HG02938 (cell line): ENCODE data around the gene ARL2BP.
"Not testable (repeated sequence)": the region's sequence is repeated elsewhere in the genome, so short reads cannot be mapped to it uniquely, and the experiment has no call there.

ENCODE experiments used
- ATAC-seq: cut with Tn5 transposase; IDR thresholded peaks from one replicate; pipeline ENCODE4 v1.9.1; 2021; ENCODE audit warnings: mild to moderate bottlenecking, moderate library complexity; ENCODE audit not compliant: unreplicated experiment

Gene ARL2BP

DNA sequence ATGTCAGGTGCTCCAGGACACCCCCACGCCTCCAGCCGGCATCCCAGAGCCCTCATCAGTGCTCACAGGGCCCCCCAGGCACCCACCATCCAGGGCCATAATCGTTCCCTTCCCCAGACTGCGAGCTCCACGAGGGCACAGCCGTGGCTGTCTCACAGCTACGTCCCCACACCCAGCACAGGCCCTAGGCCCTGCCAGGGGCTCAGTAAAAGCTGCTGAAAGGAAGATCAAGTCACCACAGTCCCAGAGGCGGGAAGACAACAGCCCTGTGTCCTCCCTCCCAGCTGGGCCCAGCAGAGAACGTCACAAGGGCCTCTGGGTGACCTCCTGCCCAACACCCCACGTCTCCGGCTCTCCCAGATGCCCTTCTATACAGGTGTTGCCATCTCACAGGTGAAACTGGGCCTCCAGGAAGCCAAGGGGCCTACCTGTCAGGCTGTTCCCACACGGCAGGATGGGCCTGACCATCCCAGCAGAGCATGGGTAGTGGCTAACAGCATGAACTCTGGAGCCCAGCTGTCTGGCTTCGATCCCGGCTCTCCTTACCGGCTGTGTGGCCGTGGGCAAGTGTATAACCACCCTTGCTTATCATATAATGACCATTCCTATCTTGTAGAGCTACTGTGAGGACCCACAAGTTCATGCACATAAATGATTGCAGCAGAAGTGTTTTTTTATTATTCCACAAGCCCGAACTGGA lies 17.9 kb downstream of the ARL2BP start:
- ATAC-seq: no peak

DNA sequence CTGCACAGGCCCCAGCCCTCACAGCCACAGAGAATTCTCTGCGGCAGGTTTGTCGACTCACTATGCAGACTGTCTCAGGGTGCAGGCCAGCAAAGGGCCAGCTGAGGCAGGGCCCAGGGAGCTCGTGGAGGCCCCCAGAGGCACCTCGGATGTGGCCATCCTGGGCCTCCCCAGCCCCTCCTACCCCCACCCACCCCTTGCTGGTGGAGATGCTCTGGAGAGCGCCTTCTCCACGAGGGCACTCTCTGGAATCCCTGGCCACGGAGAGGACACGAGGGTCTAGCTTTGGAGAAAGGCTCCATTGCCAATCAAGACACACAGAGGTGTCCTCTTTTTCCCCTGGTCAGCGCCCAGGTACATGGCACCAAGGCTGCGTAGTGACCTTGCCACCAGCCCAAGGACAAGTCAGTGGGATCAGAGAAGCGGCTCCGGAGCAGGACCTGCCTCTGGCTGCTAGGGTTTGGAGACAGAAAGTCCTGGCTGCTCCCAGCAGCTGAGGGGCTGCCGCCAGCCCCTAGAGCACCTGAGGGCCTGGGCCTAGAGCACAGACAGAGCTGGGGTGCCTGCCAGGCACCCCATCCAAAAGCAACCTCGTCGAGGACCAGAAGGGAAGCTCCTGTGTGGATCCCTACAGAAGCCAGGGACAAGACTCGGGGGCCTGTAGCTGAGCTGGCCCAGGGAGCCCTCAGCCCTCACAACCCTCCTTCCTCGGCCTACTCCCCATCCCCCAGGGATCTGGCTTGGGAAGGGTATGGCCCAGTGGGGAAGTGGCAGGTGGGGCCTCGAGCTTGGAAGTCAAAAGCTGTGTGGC lies 18.7 kb downstream of the ARL2BP start:
- no peak for ATAC-seq

DNA sequence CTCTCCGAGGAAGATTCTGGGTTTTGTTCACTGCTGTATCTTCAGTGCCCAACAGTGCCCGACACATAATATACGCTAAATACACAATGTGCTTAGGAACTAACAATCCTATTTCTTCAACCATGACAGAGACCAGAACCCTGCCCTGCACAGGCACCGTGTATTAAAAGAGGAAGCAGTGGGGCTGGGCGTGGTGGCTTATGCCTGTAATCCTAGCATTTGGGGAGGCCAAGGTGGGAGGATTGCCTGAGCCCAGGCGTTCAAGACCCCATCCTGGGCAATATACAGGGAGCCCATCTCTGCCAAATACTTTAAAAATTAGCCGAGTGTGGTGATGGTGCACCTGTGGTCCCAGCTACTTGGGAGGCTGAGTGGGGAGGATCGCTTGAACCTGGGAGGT lies 19.3 kb downstream of the ARL2BP start:
- no peak for ATAC-seq

DNA sequence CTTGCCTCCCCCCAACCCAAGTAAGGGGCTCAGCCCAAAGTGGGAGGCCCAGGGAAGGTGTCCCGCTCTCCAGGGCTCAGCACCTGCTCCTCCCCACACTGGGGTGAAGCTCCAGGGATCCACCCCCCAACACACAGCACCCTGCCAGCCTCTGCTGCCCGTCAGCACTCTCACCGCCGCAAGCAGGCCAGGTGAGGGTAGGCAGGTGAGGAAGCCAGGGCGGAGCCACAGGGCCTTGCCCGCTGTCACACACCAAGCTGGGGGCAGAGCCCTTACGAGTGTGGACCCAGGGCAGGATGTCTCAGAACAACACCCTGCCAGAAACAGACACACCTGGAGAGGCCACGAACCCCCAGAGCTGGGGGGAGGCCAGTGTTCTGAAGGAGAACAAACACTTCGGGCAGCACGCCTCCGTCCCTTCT lies 19.9 kb downstream of the ARL2BP start:
- ATAC-seq: no peak

DNA sequence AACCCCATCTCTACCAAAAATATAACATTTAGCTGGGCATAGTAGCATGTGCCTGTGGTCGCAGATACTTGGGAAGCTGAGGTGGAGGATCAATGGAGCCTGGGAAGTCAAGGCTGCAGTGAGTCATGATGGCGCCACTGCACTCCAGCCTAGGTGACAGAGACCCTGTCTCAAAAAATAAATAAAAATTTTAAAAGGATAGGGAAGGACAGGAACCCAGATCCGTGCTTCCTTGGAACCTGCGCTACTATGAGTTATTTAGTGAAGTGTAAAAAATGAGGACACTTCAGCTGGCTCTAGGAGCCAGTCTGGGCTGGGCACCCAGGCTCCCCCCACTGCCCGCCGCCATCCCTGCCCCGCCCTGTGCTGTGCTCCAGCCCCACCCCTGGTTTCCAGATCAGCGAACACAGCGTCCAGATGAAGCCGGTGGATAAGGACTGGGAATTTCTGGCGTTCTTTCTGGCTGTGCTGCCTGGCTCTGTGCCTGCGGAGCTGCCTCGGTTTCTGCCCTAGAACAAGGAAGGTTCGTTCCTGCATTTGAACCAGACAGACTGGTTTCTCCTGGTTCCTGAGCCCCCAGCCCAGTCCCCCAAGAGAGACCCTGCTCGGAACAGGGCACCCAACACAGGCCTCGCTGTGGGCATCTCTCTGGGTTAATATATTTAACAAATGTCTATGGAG lies 20.9 kb downstream of the ARL2BP start:
- no peak for ATAC-seq

DNA sequence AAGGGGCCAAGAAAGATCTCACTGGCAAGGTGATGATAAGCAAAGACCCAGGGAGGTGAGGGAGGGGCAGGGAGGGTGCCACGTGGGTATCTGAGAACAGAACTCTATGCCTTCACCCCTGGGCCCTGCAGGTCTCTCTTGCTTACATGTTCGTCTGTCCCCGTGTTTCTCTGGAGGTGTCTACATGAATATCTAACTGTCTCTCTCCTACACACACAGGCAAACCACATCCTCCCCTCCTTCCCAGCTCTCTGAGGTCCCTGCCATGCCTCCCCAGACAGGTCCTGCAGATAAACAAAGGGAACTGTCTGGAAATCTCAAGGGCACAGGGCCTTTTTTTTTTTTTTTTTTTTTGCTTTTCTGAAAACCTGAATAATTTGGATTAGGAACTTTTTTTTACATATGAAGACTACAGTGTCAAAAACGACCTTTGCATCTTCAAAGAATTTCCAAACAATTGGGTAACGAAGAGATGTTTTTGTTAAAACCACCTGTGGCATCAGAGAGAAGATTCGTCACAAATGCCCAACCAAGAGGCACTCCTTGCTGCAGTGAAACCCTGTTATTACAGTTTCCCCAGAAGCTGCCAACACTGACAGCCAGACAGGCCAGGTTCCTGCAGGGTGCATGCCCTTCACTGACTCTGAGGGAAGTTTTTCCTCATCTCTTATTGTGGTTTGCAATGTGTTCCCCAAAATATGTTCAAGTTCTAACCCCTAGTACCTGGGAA lies 21.6 kb downstream of the ARL2BP start:
- no peak for ATAC-seq

GRCh38 chr16:57267343-57267742 lies 22.3 kb downstream of the ARL2BP start:
- ATAC-seq: not testable (repeated sequence)

DNA sequence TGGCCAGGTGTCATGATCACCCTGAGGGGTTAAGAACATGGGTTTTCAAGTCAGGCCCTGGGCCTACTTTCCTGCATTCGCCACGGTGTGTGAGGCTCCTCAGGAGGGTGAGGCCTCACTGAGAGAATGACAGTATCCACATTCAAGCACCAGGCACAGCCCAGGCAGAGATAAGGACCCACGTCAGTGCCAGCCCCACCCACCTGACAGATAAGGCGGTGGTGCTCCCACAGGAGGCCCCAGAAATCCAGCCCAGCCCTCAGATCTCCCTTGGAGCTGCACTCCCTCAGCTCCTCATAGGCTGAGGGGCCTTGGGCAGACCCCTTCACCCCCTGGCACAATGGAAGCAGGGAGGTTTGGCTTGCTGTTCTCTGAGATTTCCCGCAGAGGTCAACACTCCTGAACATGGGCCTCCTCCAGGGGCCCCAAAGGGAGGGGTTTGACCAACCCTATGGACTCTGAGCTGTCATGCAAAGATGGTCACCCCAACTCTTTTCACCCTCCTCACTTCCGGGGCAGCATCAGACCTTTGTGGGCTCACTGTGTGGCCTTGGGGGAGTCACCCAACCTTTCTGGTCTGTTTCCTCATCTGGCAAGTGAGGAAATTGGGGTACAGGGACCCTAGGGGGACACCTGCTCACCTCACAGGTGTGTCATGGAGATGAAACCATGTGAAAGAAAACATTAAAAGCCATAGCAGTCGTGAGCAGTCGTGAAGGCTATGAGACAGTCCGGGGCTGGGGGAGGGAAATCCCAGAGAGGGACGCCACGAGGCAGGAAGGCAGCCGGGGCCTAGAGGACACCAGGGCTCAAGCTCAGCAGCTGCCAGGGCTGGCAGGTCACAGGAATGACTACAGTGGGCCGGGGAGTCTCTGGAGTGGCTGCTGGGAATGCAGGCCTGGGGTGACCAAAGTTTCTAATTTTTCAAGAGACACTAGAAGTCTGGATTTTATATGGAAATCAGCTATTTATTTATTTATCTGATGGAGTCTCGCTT lies 24.0 kb downstream of the ARL2BP start:
- no peak for ATAC-seq

DNA sequence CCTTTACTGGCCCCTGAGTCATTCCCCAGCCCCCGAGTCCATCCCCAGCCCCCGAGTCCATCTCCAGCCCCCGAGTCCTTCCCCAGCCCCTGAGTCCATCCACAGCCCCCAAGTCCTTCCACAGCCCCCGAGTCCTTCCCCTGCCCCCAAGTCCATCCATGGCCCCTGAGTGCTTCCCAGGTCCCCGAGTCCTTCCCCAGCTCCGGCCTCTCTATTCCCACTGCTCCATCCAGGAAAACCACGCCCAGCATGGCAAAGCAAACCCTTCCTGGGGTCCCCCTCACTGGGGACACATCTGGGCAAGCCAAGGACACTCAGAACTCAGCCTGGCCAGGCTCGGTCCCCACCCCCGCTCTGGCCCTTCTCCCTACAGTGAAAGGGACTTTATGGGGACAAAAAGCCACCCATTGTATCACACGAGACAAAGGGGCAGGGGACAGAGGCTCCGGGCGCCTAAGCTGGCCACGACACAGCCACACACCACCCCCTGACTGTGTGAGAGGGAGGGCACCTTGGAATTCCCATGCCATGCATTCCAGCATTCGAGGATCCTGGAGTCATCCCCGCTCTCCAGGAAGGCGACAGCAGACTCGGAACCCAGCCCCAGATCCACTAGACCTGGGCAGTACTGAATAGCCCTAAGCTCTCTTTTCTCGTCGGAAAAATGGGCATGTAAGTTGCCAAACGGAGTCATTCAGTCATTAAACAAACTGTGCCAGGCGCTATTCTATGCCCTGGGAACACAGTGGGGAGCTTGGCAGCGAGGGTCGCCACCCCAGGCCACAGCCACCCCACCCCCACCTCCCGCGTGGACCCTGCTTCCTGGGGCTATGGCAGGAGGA lies 25.4 kb downstream of the ARL2BP start:
- ATAC-seq: no peak

DNA sequence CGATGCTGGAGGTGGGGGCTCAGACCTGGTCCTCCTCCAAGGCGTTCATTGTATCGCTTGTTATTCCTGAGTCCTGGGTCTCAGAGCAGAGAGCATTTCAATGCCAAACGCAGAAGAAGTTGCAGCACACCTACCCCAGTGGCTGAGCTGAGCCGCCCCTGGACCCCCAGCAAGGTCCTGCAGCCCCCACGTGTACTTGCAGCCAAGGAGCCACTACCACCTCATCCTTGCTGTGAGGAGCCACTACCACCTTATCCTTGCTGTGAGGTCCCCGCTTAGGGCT lies 25.9 kb downstream of the ARL2BP start:
- ATAC-seq: no peak

- no peak for ATAC-seq
Observed at GRCh38 chr16:57271867-57272495, 26.9 kb downstream of the ARL2BP start.

DNA sequence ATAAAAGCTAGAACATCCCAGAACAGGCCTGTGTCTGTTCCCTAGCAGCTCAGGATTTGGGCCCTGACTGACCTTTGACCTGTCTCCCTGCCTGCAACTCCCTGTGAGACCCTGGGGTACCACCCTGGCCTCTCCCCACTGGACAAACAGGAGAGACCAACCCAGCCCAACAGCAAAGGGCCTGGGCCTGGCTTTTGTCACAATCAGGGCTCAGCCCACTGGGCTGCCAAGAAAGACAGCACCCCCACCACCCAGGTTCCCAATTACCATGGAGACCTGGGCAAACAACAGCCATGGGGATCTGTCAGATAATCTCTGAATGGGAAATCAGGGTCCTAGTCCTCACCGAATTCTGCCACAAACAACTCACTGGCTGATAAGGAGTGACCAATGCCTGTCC lies 28.3 kb downstream of the ARL2BP start:
- ATAC-seq: no peak

GRCh38 chr16:57273826-57274225 lies 28.8 kb downstream of the ARL2BP start:
- no peak for ATAC-seq

DNA sequence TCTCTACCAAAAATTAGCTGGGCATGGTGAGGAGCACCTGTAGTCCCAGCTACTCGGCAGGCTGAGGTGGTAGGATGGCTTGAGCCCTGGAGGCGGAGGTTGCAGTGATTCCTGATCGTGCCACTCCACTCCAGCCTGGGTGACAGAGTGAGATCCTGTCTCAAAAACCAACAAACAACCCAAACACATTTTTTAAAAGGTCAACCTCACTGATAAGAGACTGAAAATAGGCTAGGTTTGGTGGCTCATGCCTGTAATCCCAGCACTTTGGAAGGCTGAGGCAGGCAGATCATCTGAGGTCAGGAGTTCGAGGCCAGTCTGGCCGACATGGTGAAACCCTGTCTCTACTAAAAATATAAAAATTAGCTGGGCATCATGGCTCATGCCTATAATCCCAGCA lies 30.9 kb downstream of the ARL2BP start:
- not testable (repeated sequence) for ATAC-seq

DNA sequence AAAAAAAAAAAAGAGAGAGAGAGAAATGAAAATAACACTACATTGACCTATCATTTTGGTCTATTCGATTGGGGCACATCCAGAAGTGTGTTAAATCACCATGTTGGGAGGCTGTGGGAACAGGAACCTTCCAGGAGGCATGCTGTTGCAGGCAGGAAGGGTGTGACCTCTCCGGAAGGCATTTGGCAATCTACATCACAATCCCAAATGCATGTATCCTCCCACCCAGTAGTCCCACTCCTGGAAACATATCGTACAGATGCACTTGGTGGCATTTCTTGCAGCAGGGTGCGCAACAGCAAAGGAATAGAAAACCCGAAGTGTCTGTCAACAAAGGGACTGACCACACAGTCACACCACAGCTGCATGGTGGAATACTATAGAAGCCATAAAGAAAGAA lies 31.5 kb downstream of the ARL2BP start:
- no peak for ATAC-seq

- no peak for ATAC-seq
Observed at GRCh38 chr16:57277586-57277985, 32.5 kb downstream of the ARL2BP start.

DNA sequence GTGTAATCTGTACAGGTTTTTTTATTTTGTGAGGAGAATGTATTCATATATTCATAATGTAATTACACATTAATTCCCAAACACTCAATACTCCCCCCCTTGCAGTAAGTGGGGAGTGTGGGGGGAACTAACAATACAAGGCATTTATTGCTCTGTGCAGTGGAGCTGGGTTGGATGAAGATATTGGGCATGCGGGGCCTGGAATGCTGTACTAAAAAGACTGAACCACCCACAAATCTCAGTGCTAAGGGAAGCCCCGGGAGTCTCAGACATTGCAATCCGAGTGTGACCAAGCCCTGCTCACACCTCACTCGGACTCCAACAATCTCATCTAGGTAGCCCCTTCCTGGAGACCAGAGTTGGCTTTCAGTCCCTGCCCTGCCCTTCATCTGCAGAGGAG lies 33.4 kb downstream of the ARL2BP start:
- no peak for ATAC-seq

DNA sequence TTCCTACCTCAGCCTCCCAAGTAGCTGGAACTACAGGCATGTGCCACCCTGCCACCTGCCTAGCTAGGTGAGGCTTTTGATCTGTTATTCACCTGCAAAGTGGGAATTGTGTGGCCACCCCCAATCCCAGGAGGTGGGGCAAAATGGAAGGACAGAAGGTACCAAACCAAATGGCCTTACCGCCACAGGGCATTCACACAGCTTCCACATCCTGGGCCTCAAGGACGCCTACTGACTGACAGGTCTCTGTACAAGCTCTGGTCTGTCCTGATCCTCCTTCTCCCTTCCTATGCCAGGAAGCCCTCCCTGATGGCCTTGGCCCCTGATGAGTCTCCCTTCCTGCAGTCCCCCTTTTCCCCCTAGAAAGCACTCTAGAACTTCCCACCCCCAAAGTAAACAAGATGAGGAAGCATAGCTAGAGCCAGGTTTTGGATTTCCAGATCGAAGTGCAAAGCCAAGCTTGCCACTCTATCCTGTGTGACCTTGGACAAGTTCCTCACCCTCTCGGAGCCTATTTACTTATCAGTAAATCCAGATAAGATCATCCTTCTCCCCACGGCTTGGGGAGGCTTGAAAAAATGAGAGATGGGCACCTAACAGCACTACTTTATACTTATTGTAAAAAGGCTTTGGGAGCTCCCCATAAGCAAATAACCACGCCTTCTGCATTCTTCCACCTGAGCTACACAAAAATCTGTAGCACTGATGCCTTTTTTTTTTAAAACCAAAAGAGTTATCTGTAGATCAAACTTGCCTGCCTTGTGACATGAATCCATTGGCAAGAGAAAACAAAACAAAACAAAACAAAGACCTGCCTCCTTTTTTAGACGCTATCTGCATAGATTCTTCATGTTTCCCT lies 35.0 kb downstream of the ARL2BP start:
- no peak for ATAC-seq
